ENCODE results near the gene DOC2A. TPM values are rescaled to one million over a fixed set of nuclear protein-coding genes. Genes with fewer than 3 reads are reported as not detected.

The DOC2A gene
- total RNA-seq, 1 experiment from 2014 or later = 3.2 TPM

DNA sequence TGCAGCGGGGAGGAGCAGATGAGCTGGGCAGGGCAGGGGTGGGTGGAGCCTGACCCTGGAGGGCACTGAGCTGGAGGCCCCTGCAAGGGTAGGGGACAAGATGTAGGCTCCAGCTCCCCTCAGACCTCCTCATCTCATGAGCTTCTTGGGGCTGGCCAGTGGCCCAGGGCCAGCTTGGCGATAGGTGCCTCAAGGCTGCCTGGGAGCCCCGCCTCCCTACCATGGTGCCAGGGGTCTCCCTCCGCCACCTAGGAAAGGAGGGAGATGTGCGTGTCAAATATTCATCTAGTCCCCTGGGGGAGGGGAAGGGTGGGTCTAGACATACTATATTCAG lies 19.3 kb downstream of the DOC2A start:
- Histone ChIP-seq H3K9me3 (ENCODE audit: control insufficient read depth, insufficient read depth, low read depth, low read length) (no peaks in the 10 kb centered on the region), H3K27me3 (ENCODE audit: control insufficient read depth, insufficient read depth, low read length) (no peaks in the 10 kb centered on the region), H3K36me3 (ENCODE audit: control insufficient read depth, insufficient read depth, low read length) (peaks cover 10% of the 10 kb centered on the region), H3K4me3 (ENCODE audit: low read depth in 2 of 2, low read length in 2 of 2) (no peak overlapping the region), H3K4me1 (ENCODE audit: control insufficient read depth, insufficient read depth, low read length) (peaks cover 27% of the 10 kb centered on the region), H3K27ac (ENCODE audit: low read length) (no peak overlapping the region)
- intact Hi-C loops (cut with micrococcal nuclease; ENCODE audit: unreplicated experiment) = no loop called here
- no peak for ATAC-seq
- in situ Hi-C loops (cut with HindIII; ENCODE audit: low pct_unique_long_range_greater_than_20kb, low sequenced_read_pairs) = no loop called here
- POLR2A ChIA-PET = no interaction called here
- CTCF ChIA-PET = interaction anchor here (0.7 kb wide), 1 partner anchor 110 kb away, joined by 3 read pairs; no protein-coding TSS in a partner anchor
- TF ChIP-seq, protein P1, sequence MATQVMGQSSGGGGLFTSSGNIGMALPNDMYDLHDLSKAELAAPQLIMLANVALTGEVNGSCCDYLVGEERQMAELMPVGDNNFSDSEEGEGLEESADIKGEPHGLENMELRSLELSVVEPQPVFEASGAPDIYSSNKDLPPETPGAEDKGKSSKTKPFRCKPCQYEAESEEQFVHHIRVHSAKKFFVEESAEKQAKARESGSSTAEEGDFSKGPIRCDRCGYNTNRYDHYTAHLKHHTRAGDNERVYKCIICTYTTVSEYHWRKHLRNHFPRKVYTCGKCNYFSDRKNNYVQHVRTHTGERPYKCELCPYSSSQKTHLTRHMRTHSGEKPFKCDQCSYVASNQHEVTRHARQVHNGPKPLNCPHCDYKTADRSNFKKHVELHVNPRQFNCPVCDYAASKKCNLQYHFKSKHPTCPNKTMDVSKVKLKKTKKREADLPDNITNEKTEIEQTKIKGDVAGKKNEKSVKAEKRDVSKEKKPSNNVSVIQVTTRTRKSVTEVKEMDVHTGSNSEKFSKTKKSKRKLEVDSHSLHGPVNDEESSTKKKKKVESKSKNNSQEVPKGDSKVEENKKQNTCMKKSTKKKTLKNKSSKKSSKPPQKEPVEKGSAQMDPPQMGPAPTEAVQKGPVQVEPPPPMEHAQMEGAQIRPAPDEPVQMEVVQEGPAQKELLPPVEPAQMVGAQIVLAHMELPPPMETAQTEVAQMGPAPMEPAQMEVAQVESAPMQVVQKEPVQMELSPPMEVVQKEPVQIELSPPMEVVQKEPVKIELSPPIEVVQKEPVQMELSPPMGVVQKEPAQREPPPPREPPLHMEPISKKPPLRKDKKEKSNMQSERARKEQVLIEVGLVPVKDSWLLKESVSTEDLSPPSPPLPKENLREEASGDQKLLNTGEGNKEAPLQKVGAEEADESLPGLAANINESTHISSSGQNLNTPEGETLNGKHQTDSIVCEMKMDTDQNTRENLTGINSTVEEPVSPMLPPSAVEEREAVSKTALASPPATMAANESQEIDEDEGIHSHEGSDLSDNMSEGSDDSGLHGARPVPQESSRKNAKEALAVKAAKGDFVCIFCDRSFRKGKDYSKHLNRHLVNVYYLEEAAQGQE (IDR thresholded peaks at IDR 0.05; ENCODE audit: insufficient read depth in 1 of 2, low read depth in 2 of 2, low read length in 1 of 2) = no peak
- no peak for TF ChIP-seq POLR2AphosphoS5 (IDR thresholded peaks at IDR 0.05; ENCODE audit: low read depth, low read length)
- DNase-seq (ENCODE audit: low read depth, low spot score) = no peak
- no TSS peak for BruUV-seq (replicated peaks)

DNA sequence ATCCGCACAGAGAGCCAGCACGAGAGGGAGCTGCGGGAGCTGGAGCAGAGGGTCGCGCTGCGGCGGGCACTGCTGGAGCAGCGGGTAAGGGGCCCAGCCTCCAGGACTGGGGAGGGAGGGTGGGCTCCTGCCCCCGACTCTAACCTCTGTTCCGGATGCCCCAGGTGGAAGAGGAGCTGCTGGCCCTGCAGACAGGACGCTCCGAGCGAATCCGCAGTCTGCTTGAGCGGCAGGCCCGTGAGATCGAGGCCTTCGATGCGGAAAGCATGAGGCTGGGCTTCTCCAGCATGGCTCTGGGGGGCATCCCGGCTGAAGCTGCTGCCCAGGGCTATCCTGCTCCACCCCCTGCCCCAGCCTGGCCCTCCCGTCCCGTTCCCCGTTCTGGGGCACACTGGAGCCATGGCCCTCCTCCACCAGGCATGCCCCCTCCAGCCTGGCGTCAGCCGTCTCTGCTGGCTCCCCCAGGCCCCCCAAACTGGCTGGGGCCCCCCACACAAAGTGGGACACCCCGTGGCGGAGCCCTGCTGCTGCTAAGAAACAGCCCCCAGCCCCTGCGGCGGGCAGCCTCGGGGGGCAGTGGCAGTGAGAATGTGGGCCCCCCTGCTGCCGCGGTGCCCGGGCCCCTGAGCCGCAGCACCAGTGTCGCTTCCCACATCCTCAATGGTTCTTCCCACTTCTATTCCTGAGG lies 19.8 kb downstream of the DOC2A start:
- TF ChIP-seq, protein P1 (IDR thresholded peaks at IDR 0.05; ENCODE audit: insufficient read depth in 1 of 2, low read depth in 2 of 2, low read length in 1 of 2) = no peak
- TF ChIP-seq POLR2AphosphoS5 (IDR thresholded peaks at IDR 0.05; ENCODE audit: low read depth, low read length) (no peak), SIN3A (IDR thresholded peaks at IDR 0.05; ENCODE audit: borderline replicate concordance, insufficient read depth, low read depth, low read length) (no peak), TCF7L2 (IDR thresholded peaks at IDR 0.05; ENCODE audit: low read depth, low read length) (no peak)
- TF ChIP-seq, protein P2, sequence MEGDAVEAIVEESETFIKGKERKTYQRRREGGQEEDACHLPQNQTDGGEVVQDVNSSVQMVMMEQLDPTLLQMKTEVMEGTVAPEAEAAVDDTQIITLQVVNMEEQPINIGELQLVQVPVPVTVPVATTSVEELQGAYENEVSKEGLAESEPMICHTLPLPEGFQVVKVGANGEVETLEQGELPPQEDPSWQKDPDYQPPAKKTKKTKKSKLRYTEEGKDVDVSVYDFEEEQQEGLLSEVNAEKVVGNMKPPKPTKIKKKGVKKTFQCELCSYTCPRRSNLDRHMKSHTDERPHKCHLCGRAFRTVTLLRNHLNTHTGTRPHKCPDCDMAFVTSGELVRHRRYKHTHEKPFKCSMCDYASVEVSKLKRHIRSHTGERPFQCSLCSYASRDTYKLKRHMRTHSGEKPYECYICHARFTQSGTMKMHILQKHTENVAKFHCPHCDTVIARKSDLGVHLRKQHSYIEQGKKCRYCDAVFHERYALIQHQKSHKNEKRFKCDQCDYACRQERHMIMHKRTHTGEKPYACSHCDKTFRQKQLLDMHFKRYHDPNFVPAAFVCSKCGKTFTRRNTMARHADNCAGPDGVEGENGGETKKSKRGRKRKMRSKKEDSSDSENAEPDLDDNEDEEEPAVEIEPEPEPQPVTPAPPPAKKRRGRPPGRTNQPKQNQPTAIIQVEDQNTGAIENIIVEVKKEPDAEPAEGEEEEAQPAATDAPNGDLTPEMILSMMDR (IDR thresholded peaks at IDR 0.05) = no peak
- H3K4me1 ChIP-seq (ENCODE audit: control insufficient read depth, insufficient read depth, low read length) = peaks cover 27% of the 10 kb centered on the region
- POLR2A ChIA-PET = no interaction called here
- ATAC-seq (no peak), DNase-seq (ENCODE audit: low read depth, low spot score) (no peak)
- no peaks in the 10 kb centered on the region for H3K27me3 ChIP-seq (ENCODE audit: control insufficient read depth, insufficient read depth, low read length)
- H3K9me3 ChIP-seq (ENCODE audit: control insufficient read depth, insufficient read depth, low read depth, low read length) = no peaks in the 10 kb centered on the region
- intact Hi-C loops (cut with micrococcal nuclease; ENCODE audit: unreplicated experiment) (no loop called here), in situ Hi-C loops (cut with HindIII; ENCODE audit: low pct_unique_long_range_greater_than_20kb, low sequenced_read_pairs) (no loop called here)
- H3K4me3 ChIP-seq (ENCODE audit: low read depth in 2 of 2, low read length in 2 of 2) = no peak overlapping the region
- CTCF ChIA-PET = interaction anchor here (0.7 kb wide), 1 partner anchor 110 kb away, joined by 3 read pairs; no protein-coding TSS in a partner anchor
- H3K36me3 ChIP-seq (ENCODE audit: control insufficient read depth, insufficient read depth, low read length) = peaks cover 10% of the 10 kb centered on the region
- no peak overlapping the region for H3K27ac ChIP-seq (ENCODE audit: low read length)
- BruUV-seq (replicated peaks) = no TSS peak
